GM21528 (cell line): Measurements from ENCODE around the gene TNFAIP6.
"Not testable (repeated sequence)": the region's sequence is repeated elsewhere in the genome, so short reads cannot be mapped to it uniquely, and the experiment has no call there.

Source experiments
- ATAC-seq: cut with Tn5 transposase; IDR thresholded peaks from one replicate; pipeline ENCODE4 v1.9.1; 2021; ENCODE audit warnings: mild to moderate bottlenecking, moderate library complexity; ENCODE audit not compliant: unreplicated experiment, low FRiP score

The TNFAIP6 gene

GRCh38 chr2:151357359-151357758 is at the start of gene TNFAIP6:
Gene TNFAIP6 (plus strand): TSS chr2:151357592. CDS start chr2:151357667, 75 bp downstream.
- ATAC-seq: no peak

- ATAC-seq: not testable (repeated sequence)
These were observed 47.1 kb upstream of the TNFAIP6 start for GRCh38 chr2:151310313-151310712.

- ATAC-seq: not testable (repeated sequence)
These were observed 45.0 kb upstream of the TNFAIP6 start for GRCh38 chr2:151312440-151312839.

GRCh38 chr2:151315381-151315903 is 42.0 kb upstream of the TNFAIP6 start:
- no peak for ATAC-seq

GRCh38 chr2:151325581-151326095 is 31.8 kb upstream of the TNFAIP6 start:
- ATAC-seq: no peak

GRCh38 chr2:151326554-151326953 is 30.8 kb upstream of the TNFAIP6 start:
- no peak for ATAC-seq

- ATAC-seq: no peak
These were observed 27.4 kb upstream of the TNFAIP6 start for GRCh38 chr2:151329998-151330397.

GRCh38 chr2:151333083-151333482 is 24.3 kb upstream of the TNFAIP6 start:
- ATAC-seq: no peak

- no peak for ATAC-seq
These were observed 23.1 kb upstream of the TNFAIP6 start for GRCh38 chr2:151334082-151334815.

- ATAC-seq: no peak
These were observed 20.5 kb upstream of the TNFAIP6 start for GRCh38 chr2:151336863-151337371.

- no peak for ATAC-seq
These were observed 19.7 kb upstream of the TNFAIP6 start for GRCh38 chr2:151337643-151338042.

GRCh38 chr2:151338115-151338514 is 19.3 kb upstream of the TNFAIP6 start:
- no peak for ATAC-seq

- ATAC-seq: no peak
These were observed 14.3 kb upstream of the TNFAIP6 start for GRCh38 chr2:151343073-151343472.

- ATAC-seq: not testable (repeated sequence)
These were observed 13.2 kb upstream of the TNFAIP6 start for GRCh38 chr2:151344191-151344590.

- no peak for ATAC-seq
These were observed 12.5 kb upstream of the TNFAIP6 start for GRCh38 chr2:151344906-151345305.

- ATAC-seq: no peak
These were observed 10.1 kb upstream of the TNFAIP6 start for GRCh38 chr2:151347294-151347693.

- no peak for ATAC-seq
These were observed 9.5 kb upstream of the TNFAIP6 start for GRCh38 chr2:151347906-151348305.

- ATAC-seq: no peak
These were observed 6.7 kb upstream of the TNFAIP6 start for GRCh38 chr2:151350579-151351195.

- no peak for ATAC-seq
These were observed 3.4 kb upstream of the TNFAIP6 start for GRCh38 chr2:151353995-151354394.

GRCh38 chr2:151354807-151355206 is 2.6 kb upstream of the TNFAIP6 start:
- no peak for ATAC-seq

GRCh38 chr2:151358166-151358970 is 976 bp downstream of the TNFAIP6 start:
- ATAC-seq: no peak
